WTC11 (cell line): ENCODE measurements around the gene PYGB. TPM values are rescaled to one million over a fixed set of nuclear protein-coding genes. Genes with fewer than 3 reads are reported as not detected.

ENCODE experiments used
- ATAC-seq: fragments of 200-7000 bp; cut with Tn5 transposase; 2 replicates; pipeline ENCODE4 v1.10.0; 2021; ENCODE audit warnings: mild to moderate bottlenecking, moderate library complexity
- CTCF ChIA-PET: fragments of 300-600 bp; sonication (Branson Sonifier 250); formaldehyde crosslinking; loops from one replicate; lab custom pipeline; 2021; ENCODE audit warnings: antibody characterized with exemption; lab: Charles Lee
- POLR2A ChIA-PET: fragments of 350-600 bp; sonication (Branson Sonifier 250); formaldehyde crosslinking; loops from one replicate; lab custom pipeline; 2021; ENCODE audit warnings: antibody characterized with exemption; lab: Charles Lee
- DNase-seq: peaks from one replicate; pipeline ENCODE4 v3.0.0; 2021; ENCODE audit warnings: low spot score
- H3K27ac Mint-ChIP-seq: 2 replicates; pipeline ENCODE4 v1.8.0; 2021; ENCODE audit warnings: mixed read lengths
- H3K27me3 Mint-ChIP-seq: 2 replicates; pipeline ENCODE4 v1.8.0; 2021; ENCODE audit warnings: low read depth, mild to moderate bottlenecking, moderate library complexity, mixed read lengths
- H3K36me3 Mint-ChIP-seq: 2 replicates; pipeline ENCODE4 v1.8.0; 2021; ENCODE audit warnings: mixed read lengths
- H3K4me1 Mint-ChIP-seq: 2 replicates; pipeline ENCODE4 v1.8.0; 2022; ENCODE audit warnings: mixed read lengths
- H3K4me3 Mint-ChIP-seq: 2 replicates; pipeline ENCODE4 v1.8.0; 2021; ENCODE audit warnings: mild to moderate bottlenecking, moderate library complexity, mixed read lengths
- H3K9me3 Mint-ChIP-seq: 2 replicates; pipeline ENCODE4 v1.8.0; 2021; ENCODE audit warnings: mixed read lengths
- ATF1 ChIP-seq: sonication (generic); formaldehyde crosslinking; IDR thresholded peaks from 2 replicates; pipeline ENCODE4 v1.8.1; 2023; ENCODE audit warnings: mild to moderate bottlenecking, moderate library complexity, missing genetic modification reagents
- CREM ChIP-seq: sonication (generic); formaldehyde crosslinking; IDR thresholded peaks from 2 replicates; pipeline ENCODE4 v1.8.1; 2022; ENCODE audit warnings: mild to moderate bottlenecking, missing genetic modification reagents, moderate library complexity
- EMX1 ChIP-seq: fragments of 250-450 bp; sonication (Bioruptor Pico); IDR thresholded peaks from 2 replicates; pipeline ENCODE4 v1.8.0; 2021; ENCODE audit warnings: mild to moderate bottlenecking
- GABPB1 ChIP-seq: sonication (generic); formaldehyde crosslinking; IDR thresholded peaks from 2 replicates; pipeline ENCODE4 v1.8.1; 2023; ENCODE audit warnings: mild to moderate bottlenecking, missing genetic modification reagents
- GRHL2 ChIP-seq: fragments of 250-450 bp; sonication (Bioruptor Pico); IDR thresholded peaks from 2 replicates; pipeline ENCODE4 v1.8.0; 2022; ENCODE audit warnings: mild to moderate bottlenecking, moderate library complexity; ENCODE audit not compliant: insufficient replicate concordance, severe bottlenecking
- JAZF1 ChIP-seq: fragments of 250-450 bp; sonication (Bioruptor Pico); IDR thresholded peaks from 2 replicates; pipeline ENCODE4 v1.9.0; 2021; ENCODE audit warnings: moderate library complexity, mild to moderate bottlenecking, inconsistent platforms
- MXD4 ChIP-seq: fragments of 250-450 bp; sonication (Bioruptor Pico); IDR thresholded peaks from 2 replicates; pipeline ENCODE4 v1.8.0; 2021; ENCODE audit warnings: mild to moderate bottlenecking, moderate library complexity, borderline replicate concordance
- NFYB ChIP-seq: sonication (generic); formaldehyde crosslinking; conservative IDR thresholded peaks from 2 replicates; pipeline ENCODE4 v1.8.0; 2022; ENCODE audit warnings: low read depth, missing genetic modification reagents
- NR2C2 ChIP-seq: sonication (generic); formaldehyde crosslinking; IDR thresholded peaks from 2 replicates; pipeline ENCODE4 v1.8.0; 2022; ENCODE audit warnings: mild to moderate bottlenecking, missing genetic modification reagents
- OVOL2 ChIP-seq: fragments of 250-450 bp; sonication (Bioruptor Pico); IDR thresholded peaks from 2 replicates; pipeline ENCODE4 v1.9.0; 2021; ENCODE audit warnings: mild to moderate bottlenecking, borderline replicate concordance
- SOX15 ChIP-seq: fragments of 250-450 bp; sonication (Bioruptor Pico); IDR thresholded peaks from 2 replicates; pipeline ENCODE4 v1.9.0; 2021; ENCODE audit warnings: mild to moderate bottlenecking
- TEAD1 ChIP-seq: sonication (generic); formaldehyde crosslinking; IDR thresholded peaks from 2 replicates; pipeline ENCODE4 v1.8.0; 2022; ENCODE audit warnings: mild to moderate bottlenecking, missing genetic modification reagents
- ZBTB21 ChIP-seq: sonication (generic); formaldehyde crosslinking; IDR thresholded peaks from 2 replicates; pipeline ENCODE4 v1.8.1; 2023; ENCODE audit warnings: mild to moderate bottlenecking, missing genetic modification reagents, borderline replicate concordance
- ZNF671 ChIP-seq: fragments of 250-450 bp; sonication (Bioruptor Pico); IDR thresholded peaks from 2 replicates; pipeline ENCODE4 v1.8.0; 2021; ENCODE audit warnings: mild to moderate bottlenecking
- total RNA-seq: library from RNA; stranded (reverse); gene quantifications from 3 replicates; pipeline ENCODE4 v1.2.3, GENCODE V29; 2021
- TF ChIP-seq, protein P1 (sequence below): sonication (generic); formaldehyde crosslinking; IDR thresholded peaks from 2 replicates; pipeline ENCODE4 v1.8.0; 2022; ENCODE audit warnings: mild to moderate bottlenecking, missing genetic modification reagents
- TF ChIP-seq, protein P2 (sequence below): sonication (generic); formaldehyde crosslinking; IDR thresholded peaks from 2 replicates; pipeline ENCODE4 v1.8.1; 2023; ENCODE audit warnings: mild to moderate bottlenecking, missing genetic modification reagents
- TF ChIP-seq, protein P3 (sequence below): fragments of 250-450 bp; sonication (Bioruptor Pico); IDR thresholded peaks from 2 replicates; pipeline ENCODE4 v2.1.2; 2022; ENCODE audit warnings: mild to moderate bottlenecking, moderate library complexity
- TF ChIP-seq, protein P4 (sequence below): fragments of 250-450 bp; sonication (Bioruptor Pico); conservative IDR thresholded peaks from 2 replicates; pipeline ENCODE4 v1.9.0; 2021; ENCODE audit warnings: mild to moderate bottlenecking
- TF ChIP-seq, protein P5 (sequence below): sonication (generic); formaldehyde crosslinking; conservative IDR thresholded peaks from 2 replicates; pipeline ENCODE4 v1.8.1; 2023; ENCODE audit warnings: mild to moderate bottlenecking, low read depth, missing genetic modification reagents, moderate library complexity
- TF ChIP-seq, protein P6 (sequence below): sonication (generic); formaldehyde crosslinking; IDR thresholded peaks from 2 replicates; pipeline ENCODE4 v1.8.1; 2023; ENCODE audit warnings: mild to moderate bottlenecking, missing genetic modification reagents

Gene PYGB
- total RNA-seq, 1 experiment from 2014 or later = 48.5 TPM

DNA sequence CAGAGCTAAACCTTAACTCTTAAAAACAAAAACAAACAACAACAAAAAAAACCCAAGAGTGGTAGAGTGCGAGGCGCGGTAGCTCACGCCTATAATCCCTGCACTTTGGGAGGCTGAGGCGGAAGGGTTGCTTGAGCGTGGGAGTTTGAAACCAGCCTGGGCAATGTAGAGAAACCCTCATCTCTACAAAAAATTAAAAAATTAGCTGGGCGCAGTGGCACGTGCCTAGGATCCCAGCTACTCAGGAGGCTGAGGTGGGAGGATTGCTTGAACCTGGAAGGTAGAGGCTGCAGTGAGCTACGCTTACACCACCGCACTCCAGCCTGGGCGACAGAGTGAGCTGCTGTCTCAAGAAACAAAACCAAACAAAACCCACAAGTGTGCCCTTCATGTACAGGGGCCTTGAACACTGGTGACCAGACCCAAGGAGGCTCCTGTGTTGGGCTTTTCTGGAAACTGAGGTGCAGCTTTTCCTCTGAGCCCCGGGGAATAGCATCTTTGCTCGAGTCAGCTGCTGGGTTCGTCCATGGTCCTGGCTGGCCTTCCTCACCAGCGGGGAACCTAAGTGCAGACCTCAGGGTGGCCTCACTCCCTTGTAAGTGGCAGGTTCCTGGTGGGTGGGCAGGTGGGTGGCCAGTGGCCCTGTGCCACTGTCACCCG is 39.9 kb downstream of the PYGB start:
- Mint-ChIP-seq H3K4me1 (no peaks in the 10 kb centered on the region), H3K4me3 (no peak overlapping the region), H3K27me3 (no peaks in the 10 kb centered on the region), H3K9me3 (no peaks in the 10 kb centered on the region), H3K27ac (no peak overlapping the region)
- CTCF ChIA-PET = interaction anchor here (1.0 kb wide), 1 partner anchor 111 kb away, joined by 4 read pairs; no protein-coding TSS in a partner anchor
- DNase-seq = no peak
- TF ChIP-seq, protein P1, sequence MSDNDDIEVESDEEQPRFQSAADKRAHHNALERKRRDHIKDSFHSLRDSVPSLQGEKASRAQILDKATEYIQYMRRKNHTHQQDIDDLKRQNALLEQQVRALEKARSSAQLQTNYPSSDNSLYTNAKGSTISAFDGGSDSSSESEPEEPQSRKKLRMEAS (CRISPR knock-in tag) = no peak
- TF ChIP-seq, protein P2, sequence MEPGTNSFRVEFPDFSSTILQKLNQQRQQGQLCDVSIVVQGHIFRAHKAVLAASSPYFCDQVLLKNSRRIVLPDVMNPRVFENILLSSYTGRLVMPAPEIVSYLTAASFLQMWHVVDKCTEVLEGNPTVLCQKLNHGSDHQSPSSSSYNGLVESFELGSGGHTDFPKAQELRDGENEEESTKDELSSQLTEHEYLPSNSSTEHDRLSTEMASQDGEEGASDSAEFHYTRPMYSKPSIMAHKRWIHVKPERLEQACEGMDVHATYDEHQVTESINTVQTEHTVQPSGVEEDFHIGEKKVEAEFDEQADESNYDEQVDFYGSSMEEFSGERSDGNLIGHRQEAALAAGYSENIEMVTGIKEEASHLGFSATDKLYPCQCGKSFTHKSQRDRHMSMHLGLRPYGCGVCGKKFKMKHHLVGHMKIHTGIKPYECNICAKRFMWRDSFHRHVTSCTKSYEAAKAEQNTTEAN (CRISPR knock-in tag) = no peak
- TF ChIP-seq, protein P3, sequence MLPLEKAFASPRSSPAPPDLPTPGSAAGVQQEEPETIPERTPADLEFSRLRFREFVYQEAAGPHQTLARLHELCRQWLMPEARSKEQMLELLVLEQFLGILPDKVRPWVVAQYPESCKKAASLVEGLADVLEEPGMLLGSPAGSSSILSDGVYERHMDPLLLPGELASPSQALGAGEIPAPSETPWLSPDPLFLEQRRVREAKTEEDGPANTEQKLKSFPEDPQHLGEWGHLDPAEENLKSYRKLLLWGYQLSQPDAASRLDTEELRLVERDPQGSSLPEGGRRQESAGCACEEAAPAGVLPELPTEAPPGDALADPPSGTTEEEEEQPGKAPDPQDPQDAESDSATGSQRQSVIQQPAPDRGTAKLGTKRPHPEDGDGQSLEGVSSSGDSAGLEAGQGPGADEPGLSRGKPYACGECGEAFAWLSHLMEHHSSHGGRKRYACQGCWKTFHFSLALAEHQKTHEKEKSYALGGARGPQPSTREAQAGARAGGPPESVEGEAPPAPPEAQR = no peak
- TF ChIP-seq EMX1 (no peak), SOX15 (no peak), GRHL2 (CRISPR knock-in tag) (no peak), GABPB1 (no peak), NFYB (CRISPR knock-in tag) (no peak), OVOL2 (CRISPR knock-in tag) (no peak), ZBTB21 (CRISPR knock-in tag) (no peak), ATF1 (CRISPR knock-in tag) (no peak), JAZF1 (CRISPR knock-in tag) (no peak), NR2C2 (CRISPR knock-in tag) (no peak), CREM (no peak), MXD4 (CRISPR knock-in tag) (no peak), TEAD1 (no peak), ZNF671 (CRISPR knock-in tag) (no peak)
- TF ChIP-seq, protein P4, sequence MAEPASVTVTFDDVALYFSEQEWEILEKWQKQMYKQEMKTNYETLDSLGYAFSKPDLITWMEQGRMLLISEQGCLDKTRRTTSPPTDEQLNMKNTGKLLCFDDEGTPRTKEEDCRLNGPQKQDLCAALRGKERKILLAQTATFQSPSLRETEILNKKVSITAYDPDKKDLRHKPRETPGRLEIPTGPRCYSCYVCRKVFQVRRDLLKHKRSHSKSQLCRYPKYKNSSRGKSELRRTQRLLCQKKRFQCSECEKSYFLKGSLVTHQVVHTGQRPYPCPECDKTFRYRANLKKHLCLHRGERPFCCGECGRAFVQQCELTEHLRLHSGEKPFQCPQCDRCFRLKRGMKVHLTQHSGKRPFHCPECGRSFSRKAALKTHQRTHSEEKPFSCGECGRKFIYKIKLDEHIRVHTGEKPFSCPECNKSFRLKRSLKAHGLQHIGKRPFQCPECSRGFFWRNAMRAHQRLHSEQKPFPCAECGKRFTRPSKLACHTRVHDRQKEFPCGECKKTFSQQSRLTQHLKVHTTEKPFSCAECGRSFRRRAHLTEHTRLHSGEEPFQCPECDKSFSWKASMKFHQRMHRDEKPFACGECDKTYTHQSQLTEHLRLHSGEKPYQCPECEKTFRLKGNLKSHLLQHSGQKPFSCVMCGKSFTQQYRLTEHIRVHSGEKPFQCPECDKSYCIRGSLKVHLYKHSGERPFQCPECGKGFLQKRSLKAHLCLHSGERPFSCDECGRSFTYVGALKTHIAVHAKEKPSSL = no peak
- TF ChIP-seq, protein P5, sequence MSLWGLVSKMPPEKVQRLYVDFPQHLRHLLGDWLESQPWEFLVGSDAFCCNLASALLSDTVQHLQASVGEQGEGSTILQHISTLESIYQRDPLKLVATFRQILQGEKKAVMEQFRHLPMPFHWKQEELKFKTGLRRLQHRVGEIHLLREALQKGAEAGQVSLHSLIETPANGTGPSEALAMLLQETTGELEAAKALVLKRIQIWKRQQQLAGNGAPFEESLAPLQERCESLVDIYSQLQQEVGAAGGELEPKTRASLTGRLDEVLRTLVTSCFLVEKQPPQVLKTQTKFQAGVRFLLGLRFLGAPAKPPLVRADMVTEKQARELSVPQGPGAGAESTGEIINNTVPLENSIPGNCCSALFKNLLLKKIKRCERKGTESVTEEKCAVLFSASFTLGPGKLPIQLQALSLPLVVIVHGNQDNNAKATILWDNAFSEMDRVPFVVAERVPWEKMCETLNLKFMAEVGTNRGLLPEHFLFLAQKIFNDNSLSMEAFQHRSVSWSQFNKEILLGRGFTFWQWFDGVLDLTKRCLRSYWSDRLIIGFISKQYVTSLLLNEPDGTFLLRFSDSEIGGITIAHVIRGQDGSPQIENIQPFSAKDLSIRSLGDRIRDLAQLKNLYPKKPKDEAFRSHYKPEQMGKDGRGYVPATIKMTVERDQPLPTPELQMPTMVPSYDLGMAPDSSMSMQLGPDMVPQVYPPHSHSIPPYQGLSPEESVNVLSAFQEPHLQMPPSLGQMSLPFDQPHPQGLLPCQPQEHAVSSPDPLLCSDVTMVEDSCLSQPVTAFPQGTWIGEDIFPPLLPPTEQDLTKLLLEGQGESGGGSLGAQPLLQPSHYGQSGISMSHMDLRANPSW = no peak
- TF ChIP-seq, protein P6, sequence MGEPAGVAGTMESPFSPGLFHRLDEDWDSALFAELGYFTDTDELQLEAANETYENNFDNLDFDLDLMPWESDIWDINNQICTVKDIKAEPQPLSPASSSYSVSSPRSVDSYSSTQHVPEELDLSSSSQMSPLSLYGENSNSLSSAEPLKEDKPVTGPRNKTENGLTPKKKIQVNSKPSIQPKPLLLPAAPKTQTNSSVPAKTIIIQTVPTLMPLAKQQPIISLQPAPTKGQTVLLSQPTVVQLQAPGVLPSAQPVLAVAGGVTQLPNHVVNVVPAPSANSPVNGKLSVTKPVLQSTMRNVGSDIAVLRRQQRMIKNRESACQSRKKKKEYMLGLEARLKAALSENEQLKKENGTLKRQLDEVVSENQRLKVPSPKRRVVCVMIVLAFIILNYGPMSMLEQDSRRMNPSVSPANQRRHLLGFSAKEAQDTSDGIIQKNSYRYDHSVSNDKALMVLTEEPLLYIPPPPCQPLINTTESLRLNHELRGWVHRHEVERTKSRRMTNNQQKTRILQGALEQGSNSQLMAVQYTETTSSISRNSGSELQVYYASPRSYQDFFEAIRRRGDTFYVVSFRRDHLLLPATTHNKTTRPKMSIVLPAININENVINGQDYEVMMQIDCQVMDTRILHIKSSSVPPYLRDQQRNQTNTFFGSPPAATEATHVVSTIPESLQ (CRISPR knock-in tag) = no peak
- TF ChIP-seq, all 79 proteins: peak for 0
- ATAC-seq = no peak
- peaks cover 35% of the 10 kb centered on the region for H3K36me3 Mint-ChIP-seq
- POLR2A ChIA-PET = no interaction called here
